IMR-90 (cell line): ENCODE results near the gene TSPAN14. TPM values are rescaled to one million over a fixed set of nuclear protein-coding genes. Genes with fewer than 3 reads are reported as not detected.

Source experiments
- ATAC-seq: fragments of 200-7000 bp; cut with Tn5 transposase; 2 replicates; pipeline ENCODE4 v1.9.1; 2020; ENCODE audit warnings: low read depth, mild to moderate bottlenecking, moderate library complexity
- BruUV-seq: library from RNA; stranded (reverse); fragments of 400-500 nt; replicated peaks from 2 replicates; lab custom pipeline; 2021; lab: Mats Ljungman, UMichigan
- CTCF ChIA-PET: fragments of 300-600 bp; formaldehyde crosslinking; extraction: SDS; loops from one replicate; lab custom pipeline; 2021; ENCODE audit warnings: antibody characterized with exemption; lab: Yijun Ruan, JAX
- POLR2A ChIA-PET: fragments of 300-600 bp; sonication (Branson Sonifier 250); formaldehyde crosslinking; loops from one replicate; lab custom pipeline; 2022; ENCODE audit warnings: antibody characterized with exemption; ENCODE audit not compliant: unreplicated experiment; lab: Charles Lee
- DNase-seq: peaks from one replicate; pipeline ENCODE4 v3.0.0; 2013
- H2AFZ ChIP-seq: replicated peaks from 2 replicates; pipeline ENCODE3; 2013; ENCODE audit warnings: low read length, mild to moderate bottlenecking; ENCODE audit not compliant: poor library complexity
- H2AK5ac ChIP-seq: 2 replicates; pipeline ENCODE4 v1.6.1; 2013; ENCODE audit warnings: low read depth, low read length, inconsistent platforms
- H2AK9ac ChIP-seq: replicated peaks from 2 replicates; pipeline ENCODE3; 2013; ENCODE audit warnings: mild to moderate bottlenecking, low read depth, low read length, moderate library complexity; ENCODE audit not compliant: poor library complexity
- H2BK120ac ChIP-seq: 2 replicates; pipeline ENCODE4 v1.6.1; 2013; ENCODE audit warnings: low read depth, low read length, inconsistent platforms
- H2BK15ac ChIP-seq: 3 replicates; pipeline ENCODE4 v1.6.1; 2013; ENCODE audit warnings: low read depth, low read length, inconsistent platforms
- H2BK20ac ChIP-seq: 2 replicates; pipeline ENCODE4 v1.6.1; 2013; ENCODE audit warnings: low read depth, mild to moderate bottlenecking, inconsistent platforms, low read length, moderate library complexity
- H2BK5ac ChIP-seq: 2 replicates; pipeline ENCODE4 v1.6.1; 2013; ENCODE audit warnings: mild to moderate bottlenecking, low read depth, low read length, inconsistent platforms; ENCODE audit not compliant: poor library complexity, severe bottlenecking
- H3K14ac ChIP-seq: replicated peaks from 2 replicates; pipeline ENCODE4 v1.6.1; 2013; ENCODE audit warnings: low read depth, low read length, inconsistent platforms
- H3K18ac ChIP-seq: 2 replicates; pipeline ENCODE4 v1.6.1; 2013; ENCODE audit warnings: low read depth, low read length, control low read depth
- H3K23ac ChIP-seq: 2 replicates; pipeline ENCODE4 v1.6.1; 2013; ENCODE audit warnings: low read depth, low read length, inconsistent platforms
- H3K27ac ChIP-seq: 2 replicates; pipeline ENCODE4 v1.5.1; 2013; ENCODE audit warnings: mild to moderate bottlenecking, control low read depth, low read length; ENCODE audit not compliant: insufficient read depth
- H3K27me3 ChIP-seq: 2 replicates; pipeline ENCODE4 v1.6.1; 2013; ENCODE audit warnings: low read length; ENCODE audit not compliant: control insufficient read depth, insufficient read depth
- H3K36me3 ChIP-seq: 2 replicates; pipeline ENCODE4 v1.6.1; 2013; ENCODE audit warnings: low read length, mixed read lengths; ENCODE audit not compliant: control insufficient read depth, insufficient read depth
- H3K4ac ChIP-seq: 2 replicates; pipeline ENCODE4 v1.6.1; 2013; ENCODE audit warnings: low read depth, low read length, inconsistent platforms
- H3K4me1 ChIP-seq: 2 replicates; pipeline ENCODE4 v1.6.1; 2013; ENCODE audit warnings: low read length, mixed read lengths; ENCODE audit not compliant: control insufficient read depth, insufficient read depth
- H3K4me2 ChIP-seq: 2 replicates; pipeline ENCODE4 v1.6.1; 2013; ENCODE audit warnings: low read depth, mild to moderate bottlenecking, control low read depth, low read length, moderate library complexity
- H3K4me3 ChIP-seq: 2 replicates; pipeline ENCODE4 v1.5.1; 2013; ENCODE audit warnings: low read depth, mild to moderate bottlenecking, control low read depth, low read length, moderate library complexity; ENCODE audit not compliant: insufficient read depth
- H3K56ac ChIP-seq: 2 replicates; pipeline ENCODE4 v1.6.1; 2013; ENCODE audit warnings: low read length, inconsistent platforms; ENCODE audit not compliant: insufficient read depth; ENCODE audit errors: extremely low read depth
- H3K79me1 ChIP-seq, 2 experiments: 2 replicates each; pipeline ENCODE4 v1.6.1; 2013; ENCODE audit warnings: low read length in 2 of 2, inconsistent platforms in 1 of 2, low read depth in 1 of 2
- H3K9ac ChIP-seq: 2 replicates; pipeline ENCODE4 v1.6.1; 2013; ENCODE audit warnings: low read depth, low read length, control low read depth
- H3K9me1 ChIP-seq: 2 replicates; pipeline ENCODE4 v1.6.1; 2013; ENCODE audit warnings: low read length, inconsistent platforms; ENCODE audit not compliant: insufficient read depth
- H3K9me3 ChIP-seq: 2 replicates; pipeline ENCODE4 v1.6.1; 2013; ENCODE audit warnings: low read length; ENCODE audit not compliant: control insufficient read depth, insufficient read depth
- H4K20me1 ChIP-seq: 2 replicates; pipeline ENCODE4 v1.6.1; 2013; ENCODE audit warnings: low read length, inconsistent platforms; ENCODE audit not compliant: insufficient read depth
- H4K5ac ChIP-seq: 2 replicates; pipeline ENCODE4 v1.6.1; 2013; ENCODE audit warnings: mild to moderate bottlenecking, low read depth, low read length, control low read depth
- H4K8ac ChIP-seq, 2 experiments: 2 replicates each; pipeline ENCODE4 v1.6.1; 2013; ENCODE audit warnings: low read depth in 2 of 2, low read length in 2 of 2, control low read depth in 1 of 2, inconsistent platforms in 1 of 2
- H4K91ac ChIP-seq: 2 replicates; pipeline ENCODE4 v1.6.1; 2013; ENCODE audit warnings: low read depth, low read length, inconsistent platforms; ENCODE audit not compliant: insufficient read depth
- BHLHE40 ChIP-seq: fragments of 150-350 bp; IDR thresholded peaks from 2 replicates; pipeline ENCODE4 v1.6.1; 2016; ENCODE audit warnings: mild to moderate bottlenecking, low read depth, low read length
- CEBPB ChIP-seq: IDR thresholded peaks from 2 replicates; pipeline ENCODE4 v1.6.1; 2012; ENCODE audit warnings: low read depth, low read length, improper control_type of control experiment
- CHD1 ChIP-seq: IDR thresholded peaks from 2 replicates; pipeline ENCODE4 v1.6.1; 2012; ENCODE audit warnings: low read depth, low read length, improper control_type of control experiment
- FOS ChIP-seq: fragments of 150-350 bp; IDR thresholded peaks from 2 replicates; pipeline ENCODE4 v1.6.1; 2016; ENCODE audit warnings: low read depth, low read length
- MAFK ChIP-seq: IDR thresholded peaks from 2 replicates; pipeline ENCODE4 v1.6.1; 2012; ENCODE audit warnings: low read depth, low read length, improper control_type of control experiment
- MAZ ChIP-seq: IDR thresholded peaks from 2 replicates; pipeline ENCODE4 v1.6.1; 2012; ENCODE audit warnings: low read depth, mild to moderate bottlenecking, low read length, improper control_type of control experiment, moderate library complexity, borderline replicate concordance
- MXI1 ChIP-seq: IDR thresholded peaks from 2 replicates; pipeline ENCODE4 v1.6.1; 2012; ENCODE audit warnings: low read depth, mild to moderate bottlenecking, low read length, moderate library complexity, borderline replicate concordance
- NFE2L2 ChIP-seq: fragments of 150-350 bp; IDR thresholded peaks from 2 replicates; pipeline ENCODE4 v1.6.1; 2016; ENCODE audit warnings: low read depth, mild to moderate bottlenecking, low read length
- POLR2A ChIP-seq: IDR thresholded peaks from 2 replicates; pipeline ENCODE4 v1.6.1; 2012; ENCODE audit warnings: mild to moderate bottlenecking, low read depth, low read length
- RAD21 ChIP-seq: IDR thresholded peaks from 2 replicates; pipeline ENCODE4 v1.6.1; 2012; ENCODE audit warnings: low read length, improper control_type of control experiment
- RCOR1 ChIP-seq: IDR thresholded peaks from 2 replicates; pipeline ENCODE4 v1.6.1; 2012; ENCODE audit warnings: mild to moderate bottlenecking, low read length, improper control_type of control experiment; ENCODE audit not compliant: insufficient replicate concordance
- RFX5 ChIP-seq: IDR thresholded peaks from 2 replicates; pipeline ENCODE4 v1.8.0; 2012; ENCODE audit warnings: low read depth, mild to moderate bottlenecking, low read length, moderate library complexity
- SMC3 ChIP-seq: fragments of 150-350 bp; IDR thresholded peaks from 2 replicates; pipeline ENCODE4 v1.6.1; 2016; ENCODE audit warnings: low read depth, mild to moderate bottlenecking, antibody characterized with exemption, low read length, moderate library complexity
- WGBS, 2 experiments: methylation state at CpG; one replicate each; pipeline versions ENCODE4 v1.1.5 to v1.1.7; 2013; ENCODE audit warnings: missing lambda C conversion rate in 2 of 2; ENCODE audit not compliant: insufficient read length in 1 of 2; ENCODE audit errors: extremely low coverage in 2 of 2; 5-methylcytosine and 5-hydroxymethylcytosine counted together
- dilution Hi-C: fragments of 300-500 bp; cut with HindIII; formaldehyde crosslinking; loops from one replicate; pipeline ENCODE4 v1.14.3; 2018; ENCODE audit warnings: low sequenced_read_pairs; ENCODE audit not compliant: unreplicated experiment
- in situ Hi-C: fragments of 300-500 bp; cut with MboI; formaldehyde crosslinking; loops from 3 replicates; pipeline ENCODE4 v1.14.3; 2019; ENCODE audit warnings: low sequenced_read_pairs, inconsistent platforms, mixed read lengths
- intact Hi-C: fragments of 100-400 bp; cut with micrococcal nuclease; formaldehyde crosslinking; loops from 2 replicates; pipeline ENCODE4 v1.10.0; 2022
- polyA plus RNA-seq, 3 experiments: library from polyadenylated mRNA; depleted of rRNA; stranded (reverse); fragments of >200 nt; gene quantifications; 2 replicates each; pipeline ENCODE4 v1.2.3, GENCODE V29; 2012; ENCODE audit warnings: low replicate concordance in 1 of 3
- total RNA-seq: library from RNA; depleted of rRNA; stranded (reverse); fragments of >200 nt; gene quantifications from 2 replicates; pipeline ENCODE4 v1.2.3, GENCODE V29; 2012
- TF ChIP-seq, protein P1 (sequence below): conservative IDR thresholded peaks from 2 replicates; pipeline ENCODE4 v1.5.1; 2012; ENCODE audit warnings: mild to moderate bottlenecking, low read depth, low read length, improper control_type of control experiment
- TF ChIP-seq, protein P2 (sequence below): fragments of 150-350 bp; IDR thresholded peaks from 2 replicates; pipeline ENCODE4 v1.6.1; 2017; ENCODE audit warnings: mild to moderate bottlenecking, antibody characterized with exemption, low read length, low read depth
- TF ChIP-seq, protein P3 (sequence below): fragments of 150-350 bp; IDR thresholded peaks from 2 replicates; pipeline ENCODE4 v1.6.1; 2016; ENCODE audit warnings: low read depth, mild to moderate bottlenecking, low read length, moderate library complexity, borderline replicate concordance

TSPAN14 gene
- total and polyA plus RNA-seq, 2 of the 4 experiments (the other 2 are of a cell fraction) = 18.5 to 43.0 TPM

DNA sequence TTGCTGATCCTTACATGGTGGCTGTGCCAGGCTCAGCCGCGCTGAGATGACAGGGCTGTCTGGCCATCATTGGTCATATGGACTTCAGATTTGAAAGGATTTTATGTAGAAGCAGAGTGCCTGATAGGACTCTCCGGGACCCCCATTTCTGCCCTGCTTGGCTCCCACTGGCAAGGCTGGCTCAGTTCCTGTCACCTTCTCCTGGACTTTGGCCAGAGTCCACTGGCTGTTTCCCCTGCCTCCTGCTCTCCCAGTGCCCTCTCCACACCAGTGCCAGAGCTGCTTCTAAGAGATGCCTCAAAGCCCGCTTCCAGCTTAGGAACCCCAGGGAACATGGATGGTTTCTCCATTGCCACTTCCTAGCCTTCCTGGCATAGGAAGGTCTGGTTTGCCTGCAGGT lies 78.5 kb downstream of the TSPAN14 start:
- Histone ChIP-seq H3K9ac (no peak overlapping the region), H3K27me3 (no peaks in the 10 kb centered on the region), H3K18ac (no peak overlapping the region), H3K14ac (no peak overlapping the region), H3K9me1 (no peaks in the 10 kb centered on the region), H2AFZ (no peak overlapping the region), H3K56ac (no peak overlapping the region), H4K8ac (no peak overlapping the region), H4K5ac (no peak overlapping the region), H3K9me3 (no peaks in the 10 kb centered on the region), H2AK9ac (no peak overlapping the region), H4K20me1 (no peaks in the 10 kb centered on the region), H3K23ac (no peak overlapping the region), H2BK20ac (no peak overlapping the region), H3K79me1 (no peaks in the 10 kb centered on the region), H3K4me1 (no peaks in the 10 kb centered on the region), H2BK120ac (no peak overlapping the region), H2BK5ac (no peak overlapping the region), H3K27ac (no peak overlapping the region), H3K36me3 (no peaks in the 10 kb centered on the region), H3K4me2 (no peak overlapping the region), H2BK15ac (no peak overlapping the region), H2AK5ac (no peak overlapping the region), H4K91ac (no peak overlapping the region), H3K4ac (no peak overlapping the region), H3K4me3 (no peak overlapping the region)
- CTCF ChIA-PET = no interaction called here
- POLR2A ChIA-PET = no interaction called here
- DNase-seq (no peak), ATAC-seq (no peak)
- no peak for TF ChIP-seq MAFK
- TF ChIP-seq SMC3 = no peak
- TF ChIP-seq CHD1 = no peak
- TF ChIP-seq MXI1 = no peak
- no peak for TF ChIP-seq RFX5
- TF ChIP-seq, protein P1, sequence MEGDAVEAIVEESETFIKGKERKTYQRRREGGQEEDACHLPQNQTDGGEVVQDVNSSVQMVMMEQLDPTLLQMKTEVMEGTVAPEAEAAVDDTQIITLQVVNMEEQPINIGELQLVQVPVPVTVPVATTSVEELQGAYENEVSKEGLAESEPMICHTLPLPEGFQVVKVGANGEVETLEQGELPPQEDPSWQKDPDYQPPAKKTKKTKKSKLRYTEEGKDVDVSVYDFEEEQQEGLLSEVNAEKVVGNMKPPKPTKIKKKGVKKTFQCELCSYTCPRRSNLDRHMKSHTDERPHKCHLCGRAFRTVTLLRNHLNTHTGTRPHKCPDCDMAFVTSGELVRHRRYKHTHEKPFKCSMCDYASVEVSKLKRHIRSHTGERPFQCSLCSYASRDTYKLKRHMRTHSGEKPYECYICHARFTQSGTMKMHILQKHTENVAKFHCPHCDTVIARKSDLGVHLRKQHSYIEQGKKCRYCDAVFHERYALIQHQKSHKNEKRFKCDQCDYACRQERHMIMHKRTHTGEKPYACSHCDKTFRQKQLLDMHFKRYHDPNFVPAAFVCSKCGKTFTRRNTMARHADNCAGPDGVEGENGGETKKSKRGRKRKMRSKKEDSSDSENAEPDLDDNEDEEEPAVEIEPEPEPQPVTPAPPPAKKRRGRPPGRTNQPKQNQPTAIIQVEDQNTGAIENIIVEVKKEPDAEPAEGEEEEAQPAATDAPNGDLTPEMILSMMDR = no peak
- no peak for TF ChIP-seq NFE2L2
- TF ChIP-seq BHLHE40 = no peak
- TF ChIP-seq MAZ = no peak
- TF ChIP-seq POLR2A = no peak
- TF ChIP-seq, protein P2, sequence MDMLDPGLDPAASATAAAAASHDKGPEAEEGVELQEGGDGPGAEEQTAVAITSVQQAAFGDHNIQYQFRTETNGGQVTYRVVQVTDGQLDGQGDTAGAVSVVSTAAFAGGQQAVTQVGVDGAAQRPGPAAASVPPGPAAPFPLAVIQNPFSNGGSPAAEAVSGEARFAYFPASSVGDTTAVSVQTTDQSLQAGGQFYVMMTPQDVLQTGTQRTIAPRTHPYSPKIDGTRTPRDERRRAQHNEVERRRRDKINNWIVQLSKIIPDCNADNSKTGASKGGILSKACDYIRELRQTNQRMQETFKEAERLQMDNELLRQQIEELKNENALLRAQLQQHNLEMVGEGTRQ = no peak
- no peak for TF ChIP-seq RAD21
- TF ChIP-seq RCOR1 = no peak
- TF ChIP-seq, protein P3, sequence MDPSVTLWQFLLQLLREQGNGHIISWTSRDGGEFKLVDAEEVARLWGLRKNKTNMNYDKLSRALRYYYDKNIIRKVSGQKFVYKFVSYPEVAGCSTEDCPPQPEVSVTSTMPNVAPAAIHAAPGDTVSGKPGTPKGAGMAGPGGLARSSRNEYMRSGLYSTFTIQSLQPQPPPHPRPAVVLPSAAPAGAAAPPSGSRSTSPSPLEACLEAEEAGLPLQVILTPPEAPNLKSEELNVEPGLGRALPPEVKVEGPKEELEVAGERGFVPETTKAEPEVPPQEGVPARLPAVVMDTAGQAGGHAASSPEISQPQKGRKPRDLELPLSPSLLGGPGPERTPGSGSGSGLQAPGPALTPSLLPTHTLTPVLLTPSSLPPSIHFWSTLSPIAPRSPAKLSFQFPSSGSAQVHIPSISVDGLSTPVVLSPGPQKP = no peak
- no peak for TF ChIP-seq CEBPB
- no peak for TF ChIP-seq FOS
- in situ Hi-C loops (no loop called here), intact Hi-C loops (no loop called here), dilution Hi-C loops (no loop called here)
- WGBS, 2 experiments = 100% methylated on average over 2 of the region's 4 CpGs; no CpG with 5 or more reads in 1 of the 2 experiments
- no TSS peak for BruUV-seq
